Kasumi-1 (cell line): ENCODE measurements around the gene STARD6.
"Not testable (repeated sequence)": the region's sequence is repeated elsewhere in the genome, so short reads cannot be mapped to it uniquely, and the experiment has no call there.

Experiments
- DNase-seq, 2 experiments: peaks; one replicate each; lab custom pipeline; 2025; lab: John Stamatoyannopoulos, UW

STARD6 gene

GRCh38 chr18:54357660-54358494 is at the start of gene STARD6, which contains the start of gene C18orf54:
Gene STARD6 (minus strand): TSS chr18:54357858. CDS start chr18:54354573, 3,285 bp downstream.
Gene C18orf54 (plus strand): TSS chr18:54357906. CDS start chr18:54360573, 2,667 bp downstream.
- DNase-seq = peak; percentile 88 to 91

GRCh38 chr18:54405290-54405689 is 47.6 kb upstream of the STARD6 start:
- DNase-seq = no peak

- DNase-seq = no peak
These were observed 39.1 kb upstream of the STARD6 start for GRCh38 chr18:54396760-54397159.

- no peak for DNase-seq
These were observed 36.1 kb upstream of the STARD6 start for GRCh38 chr18:54393648-54394294.

- peak; percentile 81 to 94 for DNase-seq
These were observed 34.9 kb upstream of the STARD6 start for GRCh38 chr18:54392543-54393023.

GRCh38 chr18:54390838-54391237 is 33.2 kb upstream of the STARD6 start:
- DNase-seq = no peak

- no peak for DNase-seq
These were observed 31.5 kb upstream of the STARD6 start for GRCh38 chr18:54389143-54389505.

- peak; percentile 81 to 88 for DNase-seq
These were observed 30.8 kb upstream of the STARD6 start for GRCh38 chr18:54388203-54389142.

- DNase-seq = no peak
These were observed 30.0 kb upstream of the STARD6 start for GRCh38 chr18:54387631-54388030.

GRCh38 chr18:54386800-54387495 is 29.3 kb upstream of the STARD6 start:
- not testable (repeated sequence) for DNase-seq

GRCh38 chr18:54386043-54386442 is 28.4 kb upstream of the STARD6 start:
- DNase-seq = no peak

GRCh38 chr18:54382733-54383252 is 25.1 kb upstream of the STARD6 start:
- no peak for DNase-seq

GRCh38 chr18:54382076-54382475 is 24.4 kb upstream of the STARD6 start:
- DNase-seq = no peak

GRCh38 chr18:54381640-54382039 is 24.0 kb upstream of the STARD6 start:
- no peak for DNase-seq

GRCh38 chr18:54378057-54378456 is 20.4 kb upstream of the STARD6 start:
- no peak for DNase-seq

- no peak for DNase-seq
These were observed 2.7 kb upstream of the STARD6 start for GRCh38 chr18:54360406-54360805.

- DNase-seq = no peak
These were observed 1.6 kb upstream of the STARD6 start for GRCh38 chr18:54359233-54359632.

GRCh38 chr18:54358495-54359040 is 910 bp upstream of the STARD6 start:
- DNase-seq = peak; percentile 53 to 60

GRCh38 chr18:54357082-54357659 is 487 bp downstream of the STARD6 start:
- peak; percentile 59 to 64 for DNase-seq

GRCh38 chr18:54351186-54351585 is 6.5 kb downstream of the STARD6 start:
- DNase-seq = no peak
